Spinal cord (tissue), 10 donors: ENCODE measurements around the gene NBR1. TPM values are rescaled to one million over a fixed set of nuclear protein-coding genes. Genes with fewer than 3 reads are reported as not detected.
"Not testable (repeated sequence)": the region's sequence is repeated elsewhere in the genome, so short reads cannot be mapped to it uniquely, and the experiment has no call there.

Experiments used
- DNase-seq, 6 donors: peaks; one replicate each; pipeline versions ENCODE4 v3.0.0 to v3.0.0-alpha.2; 2013 to 2015; ENCODE audit warnings: low spot score in 6 of 6, low read depth in 4 of 6
- H3K27ac ChIP-seq: one replicate; pipeline ENCODE4 v1.5.1; 2013; ENCODE audit warnings: low read depth, low read length, control low read depth
- H3K27me3 ChIP-seq: one replicate; pipeline ENCODE4 v1.6.1; 2013; ENCODE audit warnings: low read length; ENCODE audit not compliant: control insufficient read depth, insufficient read depth
- H3K36me3 ChIP-seq: one replicate; pipeline ENCODE4 v1.6.1; 2013; ENCODE audit warnings: low read length; ENCODE audit not compliant: control insufficient read depth, insufficient read depth
- H3K4me1 ChIP-seq: one replicate; pipeline ENCODE4 v1.6.1; 2013; ENCODE audit warnings: low read length; ENCODE audit not compliant: control insufficient read depth, insufficient read depth
- H3K4me3 ChIP-seq: one replicate; pipeline ENCODE4 v1.5.1; 2013; ENCODE audit warnings: low read depth, low read length, control low read depth
- H3K9me3 ChIP-seq: one replicate; pipeline ENCODE4 v1.6.1; 2013; ENCODE audit warnings: low read length; ENCODE audit not compliant: control insufficient read depth, insufficient read depth
- WGBS: methylation state at CpG from one replicate; pipeline ENCODE4 v1.1.5; 2013; ENCODE audit warnings: missing lambda C conversion rate; ENCODE audit not compliant: insufficient coverage; 5-methylcytosine and 5-hydroxymethylcytosine counted together
- polyA plus RNA-seq, 2 donors: library from polyadenylated mRNA; unstranded; fragments of 120-200 nt; gene quantifications; one replicate each; pipeline ENCODE4 v1.2.1, GENCODE V29; 2013; ENCODE audit not compliant: insufficient read length in 2 of 2
- total RNA-seq, 2 donors: library from RNA; depleted of rRNA in 1 of 2; stranded (reverse); fragments of 120-200 nt in 1 of 2; fragments of >200 nt in 1 of 2; gene quantifications; one replicate each; pipeline versions ENCODE4 v1.2.3 to v1.2.4, GENCODE V29; 2013 to 2014
- donor health status: healthy.

NBR1 gene
- total and polyA plus RNA-seq, 4 donors: 79.3 to 104 (median 90.3) TPM

DNA sequence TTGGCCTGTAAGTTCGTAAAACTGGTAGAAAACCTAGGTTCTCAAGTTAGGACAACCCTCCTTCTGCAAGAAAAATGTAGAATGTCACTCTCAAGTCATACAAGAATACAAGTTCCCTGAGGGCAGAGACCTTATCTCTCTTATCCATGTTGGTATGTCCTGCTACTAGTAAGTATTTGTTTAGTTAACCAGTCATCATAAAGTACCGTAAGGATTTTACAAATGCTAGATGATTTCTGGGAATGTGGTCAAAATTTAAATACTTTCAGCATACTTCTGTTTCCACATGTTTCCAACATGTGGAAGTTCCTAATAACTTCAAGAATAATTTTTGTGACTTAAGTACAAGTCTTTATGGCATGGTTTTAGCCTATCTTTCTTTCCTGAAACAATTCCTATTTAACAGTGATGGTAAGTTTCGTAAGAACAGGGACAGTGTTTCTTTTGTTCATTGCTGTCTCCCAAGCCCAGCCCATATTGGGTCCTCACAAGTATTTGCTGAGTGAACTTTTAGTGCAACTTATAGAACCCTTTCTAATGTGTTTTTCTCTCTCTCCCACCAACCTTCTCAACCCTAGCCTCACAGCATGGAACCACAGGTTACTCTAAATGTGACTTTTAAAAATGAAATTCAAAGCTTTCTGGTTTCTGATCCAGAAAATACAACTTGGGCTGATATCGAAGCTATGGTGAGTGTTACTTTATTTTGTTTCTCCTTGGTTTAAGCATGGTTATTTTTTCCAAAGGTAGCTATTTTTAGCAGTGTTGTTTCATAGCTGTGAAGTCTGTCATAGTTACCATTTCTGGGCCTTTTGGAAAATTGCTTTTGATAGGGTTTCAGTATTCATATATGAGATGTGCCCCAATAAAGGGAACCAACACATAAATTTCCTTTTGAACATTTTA is 4.5 kb downstream of the NBR1 start:
- peaks cover 12% of the 10 kb centered on the region for H3K4me1 ChIP-seq
- H3K4me3 ChIP-seq: no peak overlapping the region
- peaks cover 17% of the 10 kb centered on the region for H3K36me3 ChIP-seq
- H3K27me3 ChIP-seq: no peaks in the 10 kb centered on the region
- DNase-seq: no peak
- 100% methylated on average over 1 of the region's 4 CpGs for WGBS
- peak overlapping the region; percentile 1 for H3K27ac ChIP-seq
- no peaks in the 10 kb centered on the region for H3K9me3 ChIP-seq

GRCh38 chr17:43176119-43176570 is 5.1 kb downstream of the NBR1 start:
- Histone ChIP-seq H3K36me3 (peaks cover 22% of the 10 kb centered on the region), H3K27me3 (no peaks in the 10 kb centered on the region), H3K4me3 (no peak overlapping the region), H3K27ac (no peak overlapping the region), H3K4me1 (peaks cover 12% of the 10 kb centered on the region), H3K9me3 (no peaks in the 10 kb centered on the region)
- DNase-seq: no peak
- no CpG with 5 or more reads among the region's 2 CpGs for WGBS

DNA sequence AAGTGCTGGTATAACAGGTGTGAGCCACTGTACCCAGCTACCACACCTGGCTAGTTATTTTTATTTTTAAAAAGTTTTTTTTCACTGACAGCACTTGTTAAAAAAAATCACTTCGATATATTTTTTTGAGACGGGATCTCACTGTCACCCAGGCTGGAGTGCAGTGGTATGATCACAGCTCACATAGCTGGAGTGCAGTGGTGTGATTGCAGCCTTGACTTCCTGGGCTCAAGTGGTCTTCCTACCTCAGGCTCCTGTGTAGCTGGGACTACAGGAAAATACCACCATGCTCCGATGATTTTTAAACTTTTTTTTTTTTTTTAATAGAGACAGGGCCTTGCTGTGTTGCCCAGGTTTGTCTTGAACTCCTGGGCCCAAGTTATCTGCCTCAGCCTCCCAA is 12.9 kb downstream of the NBR1 start:
- H3K9me3 ChIP-seq: no peaks in the 10 kb centered on the region
- DNase-seq: no peak
- H3K36me3 ChIP-seq: peaks cover 52% of the 10 kb centered on the region
- no peaks in the 10 kb centered on the region for H3K4me1 ChIP-seq
- H3K27ac ChIP-seq: no peak overlapping the region
- H3K4me3 ChIP-seq: no peak overlapping the region
- 80% methylated on average over 1 of the region's 3 CpGs for WGBS
- no peaks in the 10 kb centered on the region for H3K27me3 ChIP-seq

DNA sequence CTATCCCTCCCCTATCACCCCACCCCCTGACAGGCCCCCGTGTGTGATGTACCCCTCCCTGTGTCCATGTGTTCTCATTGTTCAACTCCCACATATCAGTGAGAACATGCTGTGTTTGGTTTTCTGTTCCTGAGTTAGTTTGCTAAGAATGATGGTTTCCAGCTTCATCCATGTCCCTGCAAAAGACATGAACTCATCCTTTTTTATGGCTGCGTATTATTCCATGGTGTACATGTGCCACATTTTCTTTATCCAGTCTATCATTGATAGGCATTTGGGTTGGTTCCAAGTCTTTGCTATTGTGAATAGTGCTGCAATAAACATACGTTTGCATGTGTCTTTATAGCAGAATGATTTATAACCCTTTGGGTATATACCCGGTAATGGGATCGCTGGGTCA is 15.6 kb downstream of the NBR1 start:
- H3K4me1 ChIP-seq, H3K27ac ChIP-seq, DNase-seq, H3K9me3 ChIP-seq, H3K27me3 ChIP-seq, H3K4me3 ChIP-seq: not testable (repeated sequence)
- 100% methylated on average over 1 of the region's 5 CpGs for WGBS
- peaks cover 65% of the 10 kb centered on the region for H3K36me3 ChIP-seq

DNA sequence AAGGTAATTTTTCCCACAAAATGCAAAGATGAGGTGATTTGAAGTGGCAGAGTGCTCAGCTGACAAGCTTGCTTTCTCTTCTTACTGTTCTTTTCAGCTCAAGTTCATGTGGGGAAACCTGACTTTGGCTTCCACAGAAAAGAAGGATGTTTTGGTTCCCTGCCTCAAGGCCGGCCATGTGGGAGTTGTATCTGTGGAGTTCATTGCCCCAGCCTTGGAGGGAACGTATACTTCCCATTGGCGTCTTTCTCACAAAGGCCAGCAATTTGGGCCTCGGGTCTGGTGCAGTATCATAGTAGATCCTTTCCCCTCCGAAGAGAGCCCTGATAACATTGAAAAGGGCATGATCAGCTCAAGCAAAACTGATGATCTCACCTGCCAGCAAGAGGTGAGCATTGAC is 22.2 kb downstream of the NBR1 start:
- Histone ChIP-seq H3K27me3 (no peaks in the 10 kb centered on the region), H3K9me3 (no peaks in the 10 kb centered on the region), H3K27ac (no peak overlapping the region), H3K36me3 (peaks cover 86% of the 10 kb centered on the region), H3K4me1 (no peaks in the 10 kb centered on the region), H3K4me3 (no peak overlapping the region)
- 98% methylated on average over 5 of the region's 5 CpGs for WGBS
- DNase-seq: no peak

- no peak for DNase-seq
- Histone ChIP-seq H3K27ac (no peak overlapping the region), H3K27me3 (no peaks in the 10 kb centered on the region), H3K36me3 (peaks cover 89% of the 10 kb centered on the region), H3K9me3 (no peaks in the 10 kb centered on the region), H3K4me1 (no peaks in the 10 kb centered on the region), H3K4me3 (no peak overlapping the region)
- no CpG with 5 or more reads among the region's 2 CpGs for WGBS
These were observed 28.6 kb downstream of the NBR1 start for GRCh38 chr17:43199633-43200032.

GRCh38 chr17:43200127-43200526 is 29.1 kb downstream of the NBR1 start:
- no peak overlapping the region for H3K27ac ChIP-seq
- WGBS: 93% methylated on average over 3 of the region's 4 CpGs
- no peaks in the 10 kb centered on the region for H3K9me3 ChIP-seq
- no peak for DNase-seq
- H3K4me3 ChIP-seq: no peak overlapping the region
- H3K27me3 ChIP-seq: no peaks in the 10 kb centered on the region
- peaks cover 91% of the 10 kb centered on the region for H3K36me3 ChIP-seq
- H3K4me1 ChIP-seq: no peaks in the 10 kb centered on the region

DNA sequence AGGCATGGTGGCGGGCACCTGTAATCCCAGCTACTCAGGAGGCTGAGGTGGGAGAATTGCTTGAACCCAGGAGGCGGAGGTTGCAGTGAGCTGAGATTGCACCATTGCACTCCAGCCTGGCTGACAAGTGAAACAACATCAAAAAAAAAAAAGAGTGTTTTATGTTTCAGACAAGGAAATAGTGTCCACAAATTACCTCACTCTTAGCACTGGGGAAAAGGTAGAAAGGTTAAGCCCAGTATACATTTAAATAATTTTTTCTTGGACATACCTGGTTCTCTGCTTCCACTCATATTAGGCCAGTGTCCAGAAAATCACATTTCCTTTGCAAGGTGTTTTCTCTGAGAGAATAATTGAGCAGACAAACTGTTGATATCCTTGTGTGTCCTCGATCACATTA is 32.0 kb downstream of the NBR1 start:
- H3K27me3 ChIP-seq, H3K4me3 ChIP-seq, DNase-seq, H3K4me1 ChIP-seq, H3K27ac ChIP-seq, H3K9me3 ChIP-seq: not testable (repeated sequence)
- peaks cover 79% of the 10 kb centered on the region for H3K36me3 ChIP-seq
- 86% methylated on average over 1 of the region's 3 CpGs for WGBS

DNA sequence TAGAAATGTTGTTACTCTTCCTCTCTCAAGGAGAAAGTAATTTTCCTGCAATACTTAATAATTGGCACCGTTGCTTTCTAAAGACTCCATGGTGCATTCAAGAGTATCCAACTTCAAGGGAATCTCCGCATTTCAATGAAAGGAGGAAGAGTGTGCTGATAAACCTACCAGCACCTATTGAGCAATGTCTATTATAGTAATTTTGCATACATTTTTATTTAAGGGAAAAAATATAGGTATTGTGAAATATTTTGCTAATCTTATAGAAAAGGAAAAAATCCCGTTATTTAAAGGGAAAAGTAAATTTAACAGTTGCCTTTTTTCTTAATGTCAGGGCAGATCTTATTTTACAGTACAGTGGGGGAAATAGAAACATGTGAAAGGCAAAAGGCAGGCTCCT is 39.6 kb downstream of the NBR1 start:
- H3K27me3 ChIP-seq: no peaks in the 10 kb centered on the region
- peaks cover 12% of the 10 kb centered on the region for H3K4me1 ChIP-seq
- H3K4me3 ChIP-seq: no peak overlapping the region
- no peaks in the 10 kb centered on the region for H3K9me3 ChIP-seq
- WGBS: 100% methylated on average over 1 of the region's 3 CpGs
- no peak for DNase-seq
- peaks cover 32% of the 10 kb centered on the region for H3K36me3 ChIP-seq
- H3K27ac ChIP-seq: peak overlapping the region; percentile 86

DNA sequence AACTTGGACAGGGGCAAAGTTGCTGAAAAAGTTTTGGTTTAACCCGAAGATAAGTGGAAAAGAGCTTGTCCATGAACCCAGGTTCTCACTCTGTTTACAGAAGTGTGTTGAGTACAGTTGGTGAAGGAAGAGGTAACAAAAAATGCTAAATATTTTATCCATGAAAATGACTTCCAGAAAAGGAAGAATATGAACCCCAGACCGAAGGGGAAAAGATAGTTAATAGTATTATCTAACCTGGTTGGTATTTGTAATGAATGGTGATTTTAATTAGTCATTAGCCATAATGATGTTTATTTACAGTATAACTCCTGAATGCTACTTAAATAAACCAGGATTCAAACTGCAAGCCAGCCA is 40.1 kb downstream of the NBR1 start:
- DNase-seq: no peak
- WGBS: 83% methylated on average over 1 of the region's 2 CpGs
- H3K4me1 ChIP-seq: peaks cover 12% of the 10 kb centered on the region
- H3K4me3 ChIP-seq: peak overlapping the region; percentile 81
- H3K36me3 ChIP-seq: peaks cover 35% of the 10 kb centered on the region
- H3K9me3 ChIP-seq: no peaks in the 10 kb centered on the region
- no peaks in the 10 kb centered on the region for H3K27me3 ChIP-seq
- peak overlapping the region; percentile 86 for H3K27ac ChIP-seq
